PC-3 (cell line): Measurements from ENCODE around the gene ATG7. TPM values are rescaled to one million over a fixed set of nuclear protein-coding genes. Genes with fewer than 3 reads are reported as not detected.

Experiments
- ATAC-seq: fragments of 200-7000 bp; cut with Tn5 transposase; 2 replicates; pipeline ENCODE4 v1.9.1; 2020; ENCODE audit warnings: mild to moderate bottlenecking, moderate library complexity
- BruUV-seq: library from RNA; stranded (reverse); fragments of 400-500 nt; replicated peaks from 2 replicates; lab custom pipeline; 2021; lab: Mats Ljungman, UMichigan
- CTCF ChIA-PET: fragments of 300-600 bp; sonication (Branson Sonifier 250); formaldehyde crosslinking; loops from one replicate; lab custom pipeline; 2022; ENCODE audit warnings: antibody characterized with exemption; lab: Charles Lee
- POLR2A ChIA-PET: fragments of 300-600 bp; sonication (Branson Sonifier 250); formaldehyde crosslinking; loops from one replicate; lab custom pipeline; 2022; ENCODE audit warnings: antibody characterized with exemption; ENCODE audit not compliant: unreplicated experiment; lab: Charles Lee
- DNase-seq: peaks from one replicate; pipeline ENCODE4 v3.0.0-alpha.2; 2015
- H2AFZ ChIP-seq: fragments of 300-600 bp; sonication (generic); 2 replicates; pipeline ENCODE4 v1.6.0; 2016; ENCODE audit warnings: antibody characterized with exemption, low read length
- H3F3A ChIP-seq: fragments of 300-600 bp; sonication (generic); one replicate; pipeline ENCODE4 v1.6.0; 2017; ENCODE audit warnings: antibody characterized with exemption, low read length, control low read depth, mild to moderate bottlenecking; ENCODE audit not compliant: unreplicated experiment
- H3K27ac ChIP-seq: fragments of 300-600 bp; sonication (generic); 2 replicates; pipeline ENCODE4 v1.5.1; 2016; ENCODE audit warnings: mild to moderate bottlenecking, low read length
- H3K27me3 ChIP-seq: fragments of 300-600 bp; sonication (generic); 2 replicates; pipeline ENCODE4 v1.6.1; 2016; ENCODE audit warnings: low read length, mixed read lengths
- H3K36me3 ChIP-seq: fragments of 300-600 bp; sonication (generic); 2 replicates; pipeline ENCODE4 v1.6.1; 2016; ENCODE audit warnings: low read depth, mixed run types, low read length, mixed read lengths
- H3K4me1 ChIP-seq: fragments of 300-600 bp; sonication (generic); 2 replicates; pipeline ENCODE4 v1.5.1; 2016; ENCODE audit warnings: low read length; ENCODE audit not compliant: insufficient read depth
- H3K4me2 ChIP-seq: fragments of 300-600 bp; sonication (generic); 2 replicates; pipeline ENCODE4 v1.6.0; 2016; ENCODE audit warnings: low read length
- H3K4me3 ChIP-seq: fragments of 300-600 bp; sonication (generic); 2 replicates; pipeline ENCODE4 v1.5.1; 2016; ENCODE audit warnings: mild to moderate bottlenecking, low read length, mixed read lengths
- H3K79me2 ChIP-seq: fragments of 300-600 bp; sonication (generic); 2 replicates; pipeline ENCODE4 v1.6.1; 2017; ENCODE audit warnings: low read length, mixed read lengths
- H3K9ac ChIP-seq: fragments of 300-600 bp; sonication (generic); 2 replicates; pipeline ENCODE4 v1.6.0; 2016; ENCODE audit warnings: mild to moderate bottlenecking, low read length
- H3K9me2 ChIP-seq: fragments of 300-600 bp; sonication (generic); replicated peaks from 2 replicates; pipeline ENCODE4 v1.6.1; 2016; ENCODE audit warnings: mixed run types, low read length, mixed read lengths
- H3K9me3 ChIP-seq: fragments of 300-600 bp; sonication (generic); 2 replicates; pipeline ENCODE4 v1.6.1; 2016; ENCODE audit warnings: low read length, mixed read lengths
- H4K20me1 ChIP-seq: fragments of 300-600 bp; sonication (generic); 2 replicates; pipeline ENCODE4 v1.6.1; 2016; ENCODE audit warnings: low read length, mixed read lengths
- EZH2 ChIP-seq: fragments of 300-600 bp; sonication (generic); IDR thresholded peaks from one replicate; pipeline ENCODE4 v1.6.1; 2017; ENCODE audit warnings: antibody characterized with exemption, mild to moderate bottlenecking, low read length; ENCODE audit not compliant: unreplicated experiment
- EZH2phosphoT487 ChIP-seq: fragments of 300-600 bp; sonication (generic); IDR thresholded peaks from 2 replicates; pipeline ENCODE4 v1.6.1; 2018; ENCODE audit warnings: mild to moderate bottlenecking, antibody characterized with exemption, low read length, borderline replicate concordance
- intact Hi-C: fragments of 100-400 bp; cut with micrococcal nuclease; formaldehyde crosslinking; loops from 2 replicates; pipeline ENCODE4 v1.9.0; 2023
- total RNA-seq: library from RNA; depleted of rRNA; stranded (reverse); fragments of >200 nt; gene quantifications from 2 replicates; pipeline ENCODE4 v1.2.3, GENCODE V29; 2014
- TF ChIP-seq, protein P1 (sequence below): fragments of 300-600 bp; sonication (generic); conservative IDR thresholded peaks from 2 replicates; pipeline ENCODE4 v1.5.1; 2017; ENCODE audit warnings: antibody characterized with exemption, low read depth, mild to moderate bottlenecking, low read length

ATG7 gene
- total RNA-seq, 1 experiment from 2014 or later = 36.5 TPM

- Histone ChIP-seq H4K20me1 (0 out of 2 replicates have a peak, but pooled peaks cover 9% of the 10 kb centered on the region), H3K27me3 (no peaks in the 10 kb centered on the region), H3K4me2 (no peak overlapping the region), H3K4me3 (no peak overlapping the region), H3K36me3 (peaks cover 16% of the 10 kb centered on the region; the same call in 1 of the 2 replicates), H3K9ac (no peak overlapping the region), H3F3A (peaks cover 2% of the 10 kb centered on the region), H2AFZ (no peak overlapping the region), H3K79me2 (peaks cover 43% of the 10 kb centered on the region), H3K27ac (no peak overlapping the region), H3K4me1 (peaks cover 19% of the 10 kb centered on the region), H3K9me2 (no peaks in the 10 kb centered on the region), H3K9me3 (no peaks in the 10 kb centered on the region)
- intact Hi-C loops = no loop called here
- no peak for TF ChIP-seq EZH2
- TF ChIP-seq EZH2phosphoT487 = no peak
- TF ChIP-seq, protein P1, sequence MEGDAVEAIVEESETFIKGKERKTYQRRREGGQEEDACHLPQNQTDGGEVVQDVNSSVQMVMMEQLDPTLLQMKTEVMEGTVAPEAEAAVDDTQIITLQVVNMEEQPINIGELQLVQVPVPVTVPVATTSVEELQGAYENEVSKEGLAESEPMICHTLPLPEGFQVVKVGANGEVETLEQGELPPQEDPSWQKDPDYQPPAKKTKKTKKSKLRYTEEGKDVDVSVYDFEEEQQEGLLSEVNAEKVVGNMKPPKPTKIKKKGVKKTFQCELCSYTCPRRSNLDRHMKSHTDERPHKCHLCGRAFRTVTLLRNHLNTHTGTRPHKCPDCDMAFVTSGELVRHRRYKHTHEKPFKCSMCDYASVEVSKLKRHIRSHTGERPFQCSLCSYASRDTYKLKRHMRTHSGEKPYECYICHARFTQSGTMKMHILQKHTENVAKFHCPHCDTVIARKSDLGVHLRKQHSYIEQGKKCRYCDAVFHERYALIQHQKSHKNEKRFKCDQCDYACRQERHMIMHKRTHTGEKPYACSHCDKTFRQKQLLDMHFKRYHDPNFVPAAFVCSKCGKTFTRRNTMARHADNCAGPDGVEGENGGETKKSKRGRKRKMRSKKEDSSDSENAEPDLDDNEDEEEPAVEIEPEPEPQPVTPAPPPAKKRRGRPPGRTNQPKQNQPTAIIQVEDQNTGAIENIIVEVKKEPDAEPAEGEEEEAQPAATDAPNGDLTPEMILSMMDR = no peak
- BruUV-seq = no TSS peak
- ChIA-PET CTCF (no interaction called here), POLR2A (no interaction called here)
- DNase-seq (no peak), ATAC-seq (no peak)
These were observed 291.6 kb downstream of the ATG7 start for GRCh38 chr3:11563865-11564185.

DNA sequence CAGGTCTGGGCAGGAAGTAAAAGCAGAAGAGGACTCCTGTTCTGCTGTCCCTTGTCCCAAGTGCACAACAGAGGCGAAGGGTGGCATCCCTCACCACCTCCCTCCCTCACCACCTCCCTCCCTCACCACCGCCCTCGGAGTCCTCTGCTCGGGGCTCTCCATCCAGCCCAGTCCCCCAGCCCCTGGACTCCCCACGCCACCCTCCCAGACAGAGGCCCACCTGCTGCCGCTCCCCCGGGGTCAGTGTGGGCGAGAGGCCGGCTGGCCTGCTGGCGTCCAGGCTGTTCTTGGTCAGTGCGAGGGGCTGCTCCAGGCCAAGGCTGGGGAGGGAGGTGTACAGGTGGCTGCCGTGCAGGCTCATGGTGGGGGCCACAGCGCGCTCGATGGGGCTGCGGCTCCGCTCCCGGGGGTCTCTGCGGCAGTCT is 292.4 kb downstream of the ATG7 start:
- BruUV-seq = no TSS peak
- Histone ChIP-seq H3K79me2 (peaks cover 49% of the 10 kb centered on the region), H3K36me3 (peaks cover 16% of the 10 kb centered on the region; the same call in 1 of the 2 replicates), H3F3A (peaks cover 6% of the 10 kb centered on the region), H3K27me3 (no peaks in the 10 kb centered on the region), H3K9me3 (no peaks in the 10 kb centered on the region), H4K20me1 (0 out of 2 replicates have a peak, but pooled peaks cover 9% of the 10 kb centered on the region), H3K9ac (no peak overlapping the region), H3K4me2 (no peak overlapping the region), H2AFZ (no peak overlapping the region), H3K4me3 (no peak overlapping the region), H3K4me1 (peaks cover 27% of the 10 kb centered on the region), H3K9me2 (no peaks in the 10 kb centered on the region), H3K27ac (no peak overlapping the region)
- ChIA-PET CTCF (no interaction called here), POLR2A (no interaction called here)
- no peak for DNase-seq
- TF ChIP-seq EZH2phosphoT487 (no peak), EZH2 (no peak)
- TF ChIP-seq, protein P1 = no peak
- no peak for ATAC-seq
- intact Hi-C loops = no loop called here

DNA sequence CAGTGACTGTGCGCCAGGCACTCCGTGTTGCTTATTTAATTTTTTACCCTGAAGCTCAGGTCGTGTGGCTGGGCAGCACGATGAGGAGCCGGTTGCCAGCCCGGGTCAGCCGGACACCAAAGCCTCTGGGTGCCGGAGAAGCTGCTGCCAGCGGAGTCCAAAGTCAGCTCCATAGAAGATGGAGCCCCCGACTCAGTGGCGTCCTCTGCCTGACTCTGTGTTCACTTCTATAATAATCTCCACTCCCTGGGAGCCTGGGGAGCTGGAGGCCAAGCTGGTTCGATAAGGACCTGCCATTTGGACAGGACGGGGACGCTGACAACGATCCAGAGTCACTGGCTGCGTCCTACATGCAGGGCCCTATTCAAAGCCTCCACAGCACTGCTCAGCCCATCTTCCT is 292.9 kb downstream of the ATG7 start:
- intact Hi-C loops = no loop called here
- TF ChIP-seq EZH2 = no peak
- TF ChIP-seq, protein P1 = no peak
- no peak for TF ChIP-seq EZH2phosphoT487
- Histone ChIP-seq H3F3A (peaks cover 6% of the 10 kb centered on the region), H3K4me2 (no peak overlapping the region), H3K79me2 (peaks cover 54% of the 10 kb centered on the region), H3K4me1 (peaks cover 32% of the 10 kb centered on the region), H4K20me1 (0 out of 2 replicates have a peak, but pooled peaks cover 9% of the 10 kb centered on the region), H3K9me3 (no peaks in the 10 kb centered on the region), H3K9me2 (no peaks in the 10 kb centered on the region), H2AFZ (no peak overlapping the region), H3K36me3 (peaks cover 16% of the 10 kb centered on the region; the same call in 1 of the 2 replicates), H3K27me3 (no peaks in the 10 kb centered on the region), H3K4me3 (no peak overlapping the region), H3K9ac (no peak overlapping the region), H3K27ac (no peak overlapping the region)
- ChIA-PET CTCF (no interaction called here), POLR2A (no interaction called here)
- DNase-seq = no peak
- ATAC-seq = no peak
- no TSS peak for BruUV-seq
